ENCODE data around the gene SLC66A2. TPM values are rescaled to one million over a fixed set of nuclear protein-coding genes. Genes with fewer than 3 reads are reported as not detected.

SLC66A2 gene
- total RNA-seq, 1 experiment from 2014 or later: 21.7 TPM

DNA sequence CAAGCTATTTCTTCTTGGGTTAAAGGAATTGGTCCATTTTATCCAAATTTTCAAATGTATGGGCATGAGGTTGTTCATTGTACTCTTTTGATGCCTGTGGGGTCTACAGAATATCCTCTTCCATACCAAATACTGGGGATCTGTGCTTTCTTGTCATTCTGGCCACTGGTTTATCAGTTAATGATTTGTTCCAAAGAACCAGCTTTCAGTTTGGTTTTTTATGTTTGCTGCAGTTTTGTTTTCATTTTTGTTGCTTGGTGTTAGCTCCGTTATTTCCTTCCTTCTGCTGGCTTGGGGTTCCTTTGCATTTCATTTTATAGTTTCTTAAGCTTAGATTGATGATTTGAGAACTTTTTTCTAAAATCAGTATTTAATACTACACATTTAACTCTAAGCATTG is 45.5 kb downstream of the SLC66A2 start:
- H3K4me3 Mint-ChIP-seq (ENCODE audit: unreplicated experiment): no peak overlapping the region
- TF ChIP-seq, protein P1, sequence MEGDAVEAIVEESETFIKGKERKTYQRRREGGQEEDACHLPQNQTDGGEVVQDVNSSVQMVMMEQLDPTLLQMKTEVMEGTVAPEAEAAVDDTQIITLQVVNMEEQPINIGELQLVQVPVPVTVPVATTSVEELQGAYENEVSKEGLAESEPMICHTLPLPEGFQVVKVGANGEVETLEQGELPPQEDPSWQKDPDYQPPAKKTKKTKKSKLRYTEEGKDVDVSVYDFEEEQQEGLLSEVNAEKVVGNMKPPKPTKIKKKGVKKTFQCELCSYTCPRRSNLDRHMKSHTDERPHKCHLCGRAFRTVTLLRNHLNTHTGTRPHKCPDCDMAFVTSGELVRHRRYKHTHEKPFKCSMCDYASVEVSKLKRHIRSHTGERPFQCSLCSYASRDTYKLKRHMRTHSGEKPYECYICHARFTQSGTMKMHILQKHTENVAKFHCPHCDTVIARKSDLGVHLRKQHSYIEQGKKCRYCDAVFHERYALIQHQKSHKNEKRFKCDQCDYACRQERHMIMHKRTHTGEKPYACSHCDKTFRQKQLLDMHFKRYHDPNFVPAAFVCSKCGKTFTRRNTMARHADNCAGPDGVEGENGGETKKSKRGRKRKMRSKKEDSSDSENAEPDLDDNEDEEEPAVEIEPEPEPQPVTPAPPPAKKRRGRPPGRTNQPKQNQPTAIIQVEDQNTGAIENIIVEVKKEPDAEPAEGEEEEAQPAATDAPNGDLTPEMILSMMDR (IDR thresholded peaks at IDR 0.05; ENCODE audit: unreplicated experiment): no peak
- no peak overlapping the region for H3K27ac Mint-ChIP-seq (ENCODE audit: low read depth, unreplicated experiment)
- no TSS peak for BruUV-seq (replicated peaks)
- CTCF ChIA-PET: interaction anchor here (0.5 to 0.6 kb wide), 2 partner anchors 47 to 224 kb away, joined by 3 read pairs; no protein-coding TSS in a partner anchor
- no peak for DNase-seq (ENCODE audit: unreplicated experiment)
- H3K4me1 Mint-ChIP-seq (ENCODE audit: insufficient read depth, unreplicated experiment): no peaks in the 10 kb centered on the region
- intact Hi-C loops (cut with micrococcal nuclease): no loop called here
- H3K9me3 Mint-ChIP-seq (ENCODE audit: unreplicated experiment): peaks cover 7% of the 10 kb centered on the region
- no peaks in the 10 kb centered on the region for H3K27me3 Mint-ChIP-seq (ENCODE audit: insufficient read depth, unreplicated experiment)
- POLR2A ChIA-PET: interaction anchor here (0.6 kb wide), 1 partner anchor 85 kb away, joined by 3 read pairs; no protein-coding TSS in a partner anchor
- peaks cover 17% of the 10 kb centered on the region for H3K36me3 Mint-ChIP-seq (ENCODE audit: insufficient read depth, unreplicated experiment)

DNA sequence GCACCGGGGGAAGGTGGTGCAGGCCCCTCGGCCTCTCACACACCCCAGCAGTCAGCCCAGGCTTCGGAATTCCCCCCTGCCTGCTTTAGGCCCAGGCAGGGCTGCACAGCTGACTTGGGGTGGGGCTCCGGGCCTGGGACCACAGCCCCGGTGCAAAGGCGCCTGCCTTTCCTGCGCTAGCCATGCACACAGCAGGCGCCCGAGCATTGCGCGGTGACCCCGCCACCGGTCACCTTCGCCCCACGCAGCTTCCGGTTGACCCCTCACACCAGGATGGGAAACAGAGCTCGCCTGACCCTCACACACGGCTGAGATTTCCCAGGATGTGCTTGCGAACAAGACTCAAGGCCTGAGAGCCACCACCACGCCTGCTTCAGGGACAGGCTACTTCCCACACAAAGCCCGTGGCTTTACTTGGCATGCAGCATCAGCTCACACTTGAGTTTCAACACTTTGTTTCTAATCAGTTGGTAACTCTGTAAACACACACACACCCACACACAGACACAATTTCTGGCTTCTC is 46.0 kb downstream of the SLC66A2 start:
- no TSS peak for BruUV-seq (replicated peaks)
- H3K27me3 Mint-ChIP-seq (ENCODE audit: insufficient read depth, unreplicated experiment): no peaks in the 10 kb centered on the region
- H3K27ac Mint-ChIP-seq (ENCODE audit: low read depth, unreplicated experiment): no peak overlapping the region
- POLR2A ChIA-PET: no interaction called here
- H3K4me1 Mint-ChIP-seq (ENCODE audit: insufficient read depth, unreplicated experiment): no peaks in the 10 kb centered on the region
- DNase-seq (ENCODE audit: unreplicated experiment): no peak
- intact Hi-C loops (cut with micrococcal nuclease): no loop called here
- H3K9me3 Mint-ChIP-seq (ENCODE audit: unreplicated experiment): peaks cover 7% of the 10 kb centered on the region
- H3K4me3 Mint-ChIP-seq (ENCODE audit: unreplicated experiment): no peak overlapping the region
- H3K36me3 Mint-ChIP-seq (ENCODE audit: insufficient read depth, unreplicated experiment): peaks cover 17% of the 10 kb centered on the region
- TF ChIP-seq, protein P1 (IDR thresholded peaks at IDR 0.05; ENCODE audit: unreplicated experiment): no peak
- CTCF ChIA-PET: interaction anchor here (1.1 kb wide), 1 partner anchor 9 kb away, joined by 5 read pairs; no protein-coding TSS in a partner anchor

DNA sequence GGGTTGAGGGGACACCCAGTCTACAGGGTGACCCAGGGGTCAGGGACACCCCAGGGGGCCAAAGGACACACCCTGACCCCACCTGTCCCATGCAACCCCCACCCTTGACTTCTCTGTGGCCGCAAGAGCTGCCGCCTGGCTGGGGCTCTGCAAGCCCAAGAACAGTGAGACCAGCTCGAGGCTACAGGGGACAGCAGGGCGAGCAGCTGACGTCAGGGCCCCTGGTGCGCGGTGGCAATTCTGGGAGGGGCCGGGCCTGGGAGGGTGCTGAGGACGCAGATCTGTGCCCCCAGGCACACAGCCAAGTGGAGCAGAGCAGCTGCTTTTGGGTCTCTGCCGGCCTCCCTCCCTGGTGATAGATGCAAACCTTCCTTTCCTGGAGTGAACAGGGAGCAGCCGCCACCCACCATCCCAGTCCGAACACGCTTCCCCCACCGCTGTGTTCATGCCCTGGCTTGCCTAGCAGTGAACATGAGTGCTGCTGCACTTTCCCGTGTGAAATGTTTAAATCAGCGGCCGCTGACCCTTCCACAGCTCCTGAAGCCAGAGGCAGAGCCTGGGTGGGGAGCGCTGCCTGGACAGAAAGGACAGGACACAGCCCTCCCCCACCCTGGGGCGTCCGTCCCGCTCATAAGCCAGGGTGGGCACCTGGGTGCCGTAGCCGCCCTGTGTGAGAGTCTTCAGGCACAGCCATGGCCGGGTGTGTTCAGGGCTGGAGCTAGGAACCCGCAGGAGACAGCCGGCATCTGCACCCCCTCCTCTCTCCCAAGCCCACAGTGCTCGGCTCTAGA is 46.9 kb downstream of the SLC66A2 start:
- intact Hi-C loops (cut with micrococcal nuclease): no loop called here
- no peaks in the 10 kb centered on the region for H3K4me1 Mint-ChIP-seq (ENCODE audit: insufficient read depth, unreplicated experiment)
- TF ChIP-seq, protein P1 (IDR thresholded peaks at IDR 0.05; ENCODE audit: unreplicated experiment): no peak
- H3K4me3 Mint-ChIP-seq (ENCODE audit: unreplicated experiment): no peak overlapping the region
- peaks cover 17% of the 10 kb centered on the region for H3K36me3 Mint-ChIP-seq (ENCODE audit: insufficient read depth, unreplicated experiment)
- H3K9me3 Mint-ChIP-seq (ENCODE audit: unreplicated experiment): peaks cover 7% of the 10 kb centered on the region
- BruUV-seq (replicated peaks): no TSS peak
- H3K27ac Mint-ChIP-seq (ENCODE audit: low read depth, unreplicated experiment): no peak overlapping the region
- no peak for DNase-seq (ENCODE audit: unreplicated experiment)
- ChIA-PET POLR2A (interaction anchor here (0.8 kb wide), 1 partner anchor 230 kb away, joined by 4 read pairs; no protein-coding TSS in a partner anchor), CTCF (interaction anchor here (1.1 kb wide), 1 partner anchor 8 kb away, joined by 5 read pairs; no protein-coding TSS in a partner anchor)
- no peaks in the 10 kb centered on the region for H3K27me3 Mint-ChIP-seq (ENCODE audit: insufficient read depth, unreplicated experiment)

DNA sequence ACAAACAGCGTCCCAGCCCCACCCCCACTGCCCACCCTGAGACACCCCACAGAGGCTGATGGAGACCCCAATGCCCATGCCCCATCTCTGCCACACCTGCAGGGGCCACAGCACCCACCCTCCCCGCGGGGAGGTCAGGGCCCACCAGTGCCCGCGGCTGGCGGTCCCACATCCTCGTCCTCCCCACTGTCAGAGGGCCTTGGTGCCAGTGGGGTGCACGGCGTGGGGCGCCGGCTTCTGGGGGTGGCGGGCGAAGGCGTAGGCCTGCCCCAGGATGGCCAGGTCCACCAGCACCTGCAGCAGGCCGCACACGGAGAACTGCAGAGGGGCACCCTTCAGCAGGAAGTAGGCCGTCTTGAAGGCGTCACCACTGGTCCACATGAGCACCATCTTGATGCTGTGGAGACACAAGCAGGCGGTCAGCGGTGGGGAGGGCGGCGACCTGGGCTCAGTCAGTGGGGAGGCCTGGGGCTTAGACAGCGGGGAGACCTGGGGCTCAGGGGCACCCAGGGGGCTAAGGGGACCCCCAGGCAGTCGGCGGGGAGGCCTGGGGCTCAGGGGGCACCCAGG is 47.6 kb downstream of the SLC66A2 start:
- no TSS peak for BruUV-seq (replicated peaks)
- intact Hi-C loops (cut with micrococcal nuclease): no loop called here
- DNase-seq (ENCODE audit: unreplicated experiment): no peak
- TF ChIP-seq, protein P1 (IDR thresholded peaks at IDR 0.05; ENCODE audit: unreplicated experiment): no peak
- Mint-ChIP-seq H3K9me3 (ENCODE audit: unreplicated experiment) (peaks cover 7% of the 10 kb centered on the region), H3K4me1 (ENCODE audit: insufficient read depth, unreplicated experiment) (no peaks in the 10 kb centered on the region), H3K27me3 (ENCODE audit: insufficient read depth, unreplicated experiment) (no peaks in the 10 kb centered on the region), H3K36me3 (ENCODE audit: insufficient read depth, unreplicated experiment) (peaks cover 17% of the 10 kb centered on the region), H3K27ac (ENCODE audit: low read depth, unreplicated experiment) (no peak overlapping the region), H3K4me3 (ENCODE audit: unreplicated experiment) (no peak overlapping the region)
- CTCF ChIA-PET: no interaction called here
- POLR2A ChIA-PET: no interaction called here
